B cell (primary cell): ENCODE data around the gene PAEP.

Source experiments
- EZH2 ChIP-seq: IDR thresholded peaks from 2 replicates; pipeline ENCODE4 v1.6.1; 2012; ENCODE audit warnings: borderline replicate concordance, low read depth, mild to moderate bottlenecking, moderate library complexity, low read length; ENCODE audit not compliant: insufficient read depth, poor library complexity, severe bottlenecking
- TF ChIP-seq, protein P1 (sequence below): fragments of 200-600 bp; IDR thresholded peaks from one replicate; pipeline ENCODE4 v1.8.0; 2022; ENCODE audit warnings: antibody characterized with exemption, mild to moderate bottlenecking

DNA sequence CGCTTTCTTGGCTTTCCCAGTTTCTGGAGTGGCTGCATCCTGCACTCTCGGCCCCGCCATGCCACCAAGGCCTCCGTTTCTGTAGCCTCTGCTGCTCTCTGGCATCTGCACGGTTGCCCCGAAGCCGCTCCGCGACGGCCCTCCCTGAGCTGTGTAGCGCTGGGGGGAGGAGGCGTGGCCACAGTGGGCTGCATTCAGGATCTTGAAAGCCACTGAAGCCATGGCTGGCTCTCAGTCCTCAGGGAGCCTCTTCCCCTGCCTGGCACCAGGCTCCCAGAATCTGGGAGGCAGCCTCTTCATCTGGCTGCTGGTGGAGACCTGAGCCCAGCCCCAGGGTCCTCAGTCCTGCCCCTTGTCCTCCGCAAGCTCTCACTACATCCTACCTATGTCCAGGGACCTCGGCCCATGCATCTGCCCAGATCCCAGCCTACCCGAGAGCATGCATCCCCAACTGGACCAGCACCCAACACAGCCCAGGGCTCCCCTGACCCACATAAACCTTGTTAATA, 25.1 kb downstream of the PAEP start:
- TF ChIP-seq, protein P1, sequence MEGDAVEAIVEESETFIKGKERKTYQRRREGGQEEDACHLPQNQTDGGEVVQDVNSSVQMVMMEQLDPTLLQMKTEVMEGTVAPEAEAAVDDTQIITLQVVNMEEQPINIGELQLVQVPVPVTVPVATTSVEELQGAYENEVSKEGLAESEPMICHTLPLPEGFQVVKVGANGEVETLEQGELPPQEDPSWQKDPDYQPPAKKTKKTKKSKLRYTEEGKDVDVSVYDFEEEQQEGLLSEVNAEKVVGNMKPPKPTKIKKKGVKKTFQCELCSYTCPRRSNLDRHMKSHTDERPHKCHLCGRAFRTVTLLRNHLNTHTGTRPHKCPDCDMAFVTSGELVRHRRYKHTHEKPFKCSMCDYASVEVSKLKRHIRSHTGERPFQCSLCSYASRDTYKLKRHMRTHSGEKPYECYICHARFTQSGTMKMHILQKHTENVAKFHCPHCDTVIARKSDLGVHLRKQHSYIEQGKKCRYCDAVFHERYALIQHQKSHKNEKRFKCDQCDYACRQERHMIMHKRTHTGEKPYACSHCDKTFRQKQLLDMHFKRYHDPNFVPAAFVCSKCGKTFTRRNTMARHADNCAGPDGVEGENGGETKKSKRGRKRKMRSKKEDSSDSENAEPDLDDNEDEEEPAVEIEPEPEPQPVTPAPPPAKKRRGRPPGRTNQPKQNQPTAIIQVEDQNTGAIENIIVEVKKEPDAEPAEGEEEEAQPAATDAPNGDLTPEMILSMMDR = no peak
- TF ChIP-seq EZH2 = no peak
